Gastrocnemius medialis (tissue), 4 donors: ENCODE measurements around the gene TSSC4.

Experiments used
- CTCF ChIP-seq, 5 experiments: fragments of 450-650 bp in 3 of 5; fragments of 200-600 bp in 2 of 5; sonication (generic) in 2 of 5; IDR thresholded peaks in 4 of 5; conservative IDR thresholded peaks in 1 of 5; 1 replicate in 4 of 5; 2 replicates in 1 of 5; pipeline ENCODE4 v1.5.1; 2016 to 2019; ENCODE audit warnings: antibody characterized with exemption in 5 of 5, mild to moderate bottlenecking in 3 of 5, moderate library complexity in 3 of 5
- POLR2A ChIP-seq, 2 donors: fragments of 450-650 bp; IDR thresholded peaks; one replicate each; pipeline ENCODE4 v1.6.1; 2017; ENCODE audit warnings: antibody characterized with exemption in 2 of 2, mild to moderate bottlenecking in 2 of 2, moderate library complexity in 2 of 2

- no peak for TF ChIP-seq CTCF (IDR thresholded peaks at IDR 0.05 in 4 of 5, conservative IDR thresholded peaks at IDR 0.05 in 1 of 5)
- no peak for TF ChIP-seq POLR2A (IDR thresholded peaks at IDR 0.05)
Observed at GRCh38 chr11:2382129-2382517, 18.4 kb upstream of the TSSC4 start.
